HG03039 (cell line): ENCODE data around the gene PIK3AP1.
A peak's percentile ranks its signal among the peaks of the same experiment; 100 is the strongest.
"Not testable (repeated sequence)": the region's sequence is repeated elsewhere in the genome, so short reads cannot be mapped to it uniquely, and the experiment has no call there.

Experiments used
- ATAC-seq: cut with Tn5 transposase; IDR thresholded peaks from one replicate; pipeline ENCODE4 v1.9.1; 2021; ENCODE audit warnings: mild to moderate bottlenecking, moderate library complexity; ENCODE audit not compliant: unreplicated experiment

Gene PIK3AP1, protein sequence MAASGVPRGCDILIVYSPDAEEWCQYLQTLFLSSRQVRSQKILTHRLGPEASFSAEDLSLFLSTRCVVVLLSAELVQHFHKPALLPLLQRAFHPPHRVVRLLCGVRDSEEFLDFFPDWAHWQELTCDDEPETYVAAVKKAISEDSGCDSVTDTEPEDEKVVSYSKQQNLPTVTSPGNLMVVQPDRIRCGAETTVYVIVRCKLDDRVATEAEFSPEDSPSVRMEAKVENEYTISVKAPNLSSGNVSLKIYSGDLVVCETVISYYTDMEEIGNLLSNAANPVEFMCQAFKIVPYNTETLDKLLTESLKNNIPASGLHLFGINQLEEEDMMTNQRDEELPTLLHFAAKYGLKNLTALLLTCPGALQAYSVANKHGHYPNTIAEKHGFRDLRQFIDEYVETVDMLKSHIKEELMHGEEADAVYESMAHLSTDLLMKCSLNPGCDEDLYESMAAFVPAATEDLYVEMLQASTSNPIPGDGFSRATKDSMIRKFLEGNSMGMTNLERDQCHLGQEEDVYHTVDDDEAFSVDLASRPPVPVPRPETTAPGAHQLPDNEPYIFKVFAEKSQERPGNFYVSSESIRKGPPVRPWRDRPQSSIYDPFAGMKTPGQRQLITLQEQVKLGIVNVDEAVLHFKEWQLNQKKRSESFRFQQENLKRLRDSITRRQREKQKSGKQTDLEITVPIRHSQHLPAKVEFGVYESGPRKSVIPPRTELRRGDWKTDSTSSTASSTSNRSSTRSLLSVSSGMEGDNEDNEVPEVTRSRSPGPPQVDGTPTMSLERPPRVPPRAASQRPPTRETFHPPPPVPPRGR

GRCh38 chr10:96720422-96721206 lies at the start of gene PIK3AP1:
PIK3AP1 (minus strand) TSS chr10:96720514; CDS start chr10:96720394, 120 bp downstream.
- peak; percentile 45 for ATAC-seq

- ATAC-seq, result no peak
These were observed 47.8 kb upstream of the PIK3AP1 start for GRCh38 chr10:96768136-96768535.

DNA sequence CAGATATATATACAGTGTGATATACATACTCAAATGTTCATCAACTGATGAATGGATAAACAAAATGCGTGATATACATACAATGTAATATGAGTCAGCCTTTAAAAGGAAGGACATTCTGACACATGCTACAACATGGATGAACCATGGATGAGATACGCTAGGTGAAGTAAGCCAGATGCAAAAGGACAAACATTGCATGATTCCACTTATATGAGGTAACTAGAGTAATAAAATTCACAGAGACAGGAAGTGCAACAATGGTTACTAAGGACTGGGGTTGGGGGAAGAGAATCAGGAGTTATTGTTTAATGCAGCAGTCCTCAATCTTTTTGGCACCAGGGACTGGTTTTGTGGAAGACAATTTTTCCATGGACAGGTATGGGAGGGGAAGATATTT lies 47.3 kb upstream of the PIK3AP1 start:
- ATAC-seq, result no peak

DNA sequence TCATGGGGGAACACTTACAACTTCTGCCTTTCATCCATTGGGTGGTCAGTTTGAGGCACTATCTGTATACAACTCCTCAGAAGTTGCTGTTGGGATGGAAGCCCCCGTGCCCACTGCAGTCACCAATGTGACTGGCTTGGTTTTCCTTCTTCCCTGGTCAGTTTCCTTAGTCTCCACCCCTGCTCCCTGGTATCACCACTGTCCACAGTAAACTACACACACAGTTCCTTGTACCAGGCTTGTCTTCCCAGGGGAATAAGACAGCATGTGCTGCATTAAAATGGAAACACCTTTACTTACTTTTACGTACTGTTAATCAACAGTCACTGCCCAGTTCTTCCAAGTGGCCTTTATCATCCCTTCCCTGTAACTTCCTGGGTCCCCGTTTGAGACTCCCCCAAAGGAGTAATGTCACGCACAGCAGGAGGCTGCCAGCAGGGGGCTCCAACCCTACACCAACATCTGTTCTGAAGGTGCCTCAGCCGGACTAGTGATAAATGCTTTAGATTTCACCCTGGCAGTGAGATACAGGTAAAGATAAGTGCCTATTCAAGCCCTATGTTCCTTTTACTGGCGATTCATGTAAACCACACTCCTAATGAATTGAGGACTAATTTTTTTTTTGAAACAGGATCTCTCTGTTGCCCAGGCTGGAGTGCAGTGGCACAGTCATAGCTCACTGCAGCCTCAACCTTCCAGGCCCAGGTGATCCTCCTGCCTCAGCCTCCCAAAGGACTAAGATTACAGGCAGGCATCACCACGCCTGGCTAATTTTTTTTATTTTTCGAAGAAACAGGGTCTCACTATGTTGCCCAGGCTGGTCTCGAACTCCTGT lies 45.3 kb upstream of the PIK3AP1 start:
- no peak for ATAC-seq

- no peak for ATAC-seq
These were observed 44.2 kb upstream of the PIK3AP1 start for GRCh38 chr10:96764425-96765060.

- ATAC-seq, result no peak
These were observed 38.1 kb upstream of the PIK3AP1 start for GRCh38 chr10:96758423-96758822.

DNA sequence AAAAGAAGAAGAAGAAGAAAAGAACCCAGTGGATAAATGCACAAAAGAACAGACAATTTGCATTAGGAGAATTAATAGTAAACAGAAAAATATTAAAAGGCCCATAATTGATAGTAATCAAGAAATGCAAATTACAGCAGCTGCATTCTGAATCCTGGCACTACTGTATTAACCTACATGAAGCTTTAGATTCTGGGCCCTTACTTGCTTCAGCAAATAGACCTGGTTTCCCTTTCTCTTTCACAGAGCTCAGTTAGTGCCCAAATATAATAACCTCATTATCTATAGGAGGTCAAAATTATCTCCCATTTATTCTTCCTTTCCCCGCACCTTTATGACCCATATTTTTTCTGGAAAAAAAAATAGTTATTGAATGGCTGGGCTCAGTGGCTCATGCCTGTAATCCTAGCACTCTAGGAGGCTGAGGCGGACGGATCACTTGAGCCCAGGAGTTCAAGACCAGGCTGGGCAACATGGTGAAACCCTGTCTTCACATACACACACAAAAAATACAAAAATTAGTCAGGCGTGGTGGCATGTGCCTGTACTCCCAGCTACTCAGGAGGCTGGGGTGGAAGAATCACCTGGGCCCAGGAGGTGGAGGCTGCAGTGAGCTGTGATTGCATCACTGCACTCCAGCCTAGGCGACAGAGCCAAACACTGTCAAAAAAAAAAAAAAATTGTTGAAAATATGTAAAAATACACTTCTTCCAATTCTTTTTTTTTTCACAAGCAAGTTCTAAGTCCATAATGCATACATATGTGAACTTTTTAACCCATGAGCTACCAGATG lies 36.0 kb upstream of the PIK3AP1 start:
- no peak for ATAC-seq

GRCh38 chr10:96753956-96754355 lies 33.6 kb upstream of the PIK3AP1 start:
- ATAC-seq, result no peak

DNA sequence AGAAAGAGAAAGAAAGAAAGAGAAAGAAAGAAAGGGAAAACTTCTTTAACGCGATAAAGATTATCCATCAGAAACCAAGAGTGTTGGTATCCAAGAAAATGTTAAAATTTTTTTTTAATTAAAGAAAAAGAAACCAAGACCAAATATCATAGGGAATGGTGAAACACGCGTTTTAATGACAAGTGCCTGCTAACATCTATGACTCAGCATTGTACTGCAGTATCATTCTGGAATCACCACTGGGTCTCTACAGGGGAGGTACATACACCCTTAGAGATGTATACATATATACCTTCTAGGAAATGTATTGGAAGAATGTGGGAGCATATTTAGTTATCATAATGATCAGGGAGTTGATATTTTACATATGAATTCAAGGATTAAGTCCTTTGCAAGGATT lies 32.1 kb upstream of the PIK3AP1 start:
- no peak for ATAC-seq

GRCh38 chr10:96750316-96750715 lies 30.0 kb upstream of the PIK3AP1 start:
- not testable (repeated sequence) for ATAC-seq

GRCh38 chr10:96747734-96748550 lies 27.6 kb upstream of the PIK3AP1 start:
- peak; percentile 80 for ATAC-seq

- ATAC-seq, result no peak
These were observed 26.2 kb upstream of the PIK3AP1 start for GRCh38 chr10:96746503-96746902.

DNA sequence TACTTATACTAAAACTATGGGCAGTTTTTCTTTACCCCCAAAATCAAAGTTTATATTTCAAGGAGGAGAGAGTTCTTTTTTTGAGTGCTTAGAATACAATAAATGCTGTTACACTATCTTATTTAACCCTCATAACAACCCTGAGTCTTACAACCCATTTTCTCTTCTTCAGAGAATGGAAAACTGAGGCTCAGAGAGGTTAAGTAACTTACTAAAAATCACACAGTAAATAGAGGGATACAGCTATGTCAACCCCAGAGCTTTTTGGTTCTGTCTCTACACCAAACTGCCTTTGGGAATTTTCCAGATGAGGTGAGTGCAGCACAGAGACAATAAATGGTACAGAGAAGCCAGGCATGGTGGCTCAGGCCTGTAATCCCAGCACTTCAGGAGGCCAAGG lies 25.6 kb upstream of the PIK3AP1 start:
- ATAC-seq, result no peak

DNA sequence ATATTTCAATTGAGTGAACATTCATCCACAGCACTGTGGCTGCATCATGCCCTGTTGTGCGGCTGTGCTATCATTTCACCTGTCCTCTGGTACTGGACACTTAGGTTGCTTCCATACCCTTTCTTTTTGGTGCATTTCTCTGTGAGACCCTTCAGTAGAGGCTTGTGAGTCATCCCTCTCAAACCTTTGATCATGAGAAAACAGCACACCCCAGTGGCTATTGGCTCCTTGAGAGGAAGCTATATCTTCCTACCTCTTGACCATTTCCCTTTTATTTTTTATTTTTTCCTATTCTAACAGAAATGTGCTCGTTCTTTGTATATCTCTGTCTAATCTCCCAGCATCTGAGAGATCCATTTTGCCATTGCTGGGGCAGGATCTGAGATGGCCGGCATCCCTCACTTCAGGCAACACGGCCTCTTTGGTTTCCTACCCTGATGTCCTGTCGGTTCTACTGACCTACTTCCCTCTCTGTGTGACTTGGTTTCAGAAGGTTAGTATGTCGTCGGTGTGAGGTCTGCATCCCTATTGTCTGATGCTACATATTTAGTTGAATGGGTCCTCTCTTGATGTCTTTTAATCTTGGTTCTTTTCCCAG lies 23.8 kb upstream of the PIK3AP1 start:
- ATAC-seq, result no peak

DNA sequence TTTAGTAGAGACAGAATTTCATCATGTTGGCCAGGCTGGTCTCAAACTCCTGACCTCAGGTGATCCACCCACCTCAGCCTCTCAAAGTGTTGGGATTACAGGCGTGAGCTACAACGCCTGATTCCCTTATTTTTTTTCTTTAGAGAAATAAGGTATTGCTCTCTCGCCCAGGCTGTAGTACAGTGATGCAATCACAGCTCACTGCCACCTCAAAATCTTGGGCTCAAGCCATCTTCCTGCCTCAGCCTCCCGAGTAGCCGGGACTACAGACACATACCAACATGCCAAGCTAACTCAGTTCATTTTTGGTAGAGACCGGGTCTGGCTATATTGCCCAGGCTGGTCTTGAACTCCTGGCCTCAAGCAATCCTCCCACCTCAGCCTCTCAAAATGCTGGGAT lies 21.2 kb upstream of the PIK3AP1 start:
- not testable (repeated sequence) for ATAC-seq

DNA sequence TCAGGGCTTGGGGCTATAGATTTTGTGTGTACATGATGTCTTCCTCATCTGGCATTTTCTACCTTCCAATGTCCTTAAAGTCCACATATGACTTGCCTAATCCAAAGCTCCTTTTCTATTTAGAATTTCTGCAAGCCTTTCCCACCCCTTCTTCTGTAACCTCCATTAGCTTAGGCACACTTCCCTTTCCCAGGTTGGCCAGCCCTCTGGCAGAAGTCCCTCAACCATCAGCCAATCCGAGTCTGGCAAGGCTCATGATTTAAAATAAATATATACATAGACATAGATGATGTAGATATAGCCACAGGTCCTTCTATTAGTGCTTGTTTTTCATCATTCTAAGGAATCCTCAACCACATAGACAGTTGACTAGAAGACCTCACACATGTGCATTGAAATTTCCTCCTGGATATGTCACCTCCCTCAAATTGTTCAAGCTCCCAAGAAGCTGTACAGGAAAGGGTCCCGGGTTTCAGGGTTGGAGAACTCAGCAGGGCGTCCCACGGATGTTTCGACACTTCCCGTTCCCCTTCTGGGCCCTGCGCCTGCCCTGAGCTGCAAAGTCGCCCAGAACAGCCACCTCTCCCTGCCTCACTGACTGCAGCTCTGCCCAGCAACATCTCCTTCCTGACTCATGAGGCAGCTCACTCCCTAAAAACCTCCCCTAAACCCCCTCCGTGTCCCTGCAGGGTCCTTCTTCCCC lies 20.4 kb upstream of the PIK3AP1 start:
- no peak for ATAC-seq

GRCh38 chr10:96740141-96740540 lies 19.8 kb upstream of the PIK3AP1 start:
- ATAC-seq, result no peak
